HG03060 (cell line): Measurements from ENCODE around the gene ADAM10.

ENCODE experiments used
- ATAC-seq: cut with Tn5 transposase; IDR thresholded peaks from one replicate; pipeline ENCODE4 v1.9.1; 2021; ENCODE audit warnings: low read depth, moderate number of reproducible peaks; ENCODE audit not compliant: unreplicated experiment

The ADAM10 gene

GRCh38 chr15:58588096-58588495 lies 161.4 kb downstream of the ADAM10 start:
- ATAC-seq, result no peak

- no peak for ATAC-seq
These were observed 162.0 kb downstream of the ADAM10 start for GRCh38 chr15:58587486-58587885.

- ATAC-seq, result no peak
These were observed 163.6 kb downstream of the ADAM10 start for GRCh38 chr15:58585693-58586443.

GRCh38 chr15:58584789-58585461 lies 164.6 kb downstream of the ADAM10 start:
- ATAC-seq, result no peak

- no peak for ATAC-seq
These were observed 166.2 kb downstream of the ADAM10 start for GRCh38 chr15:58583171-58583908.

- no peak for ATAC-seq
These were observed 167.3 kb downstream of the ADAM10 start for GRCh38 chr15:58582160-58582559.

- no peak for ATAC-seq
These were observed 172.8 kb downstream of the ADAM10 start for GRCh38 chr15:58576657-58577056.

- no peak for ATAC-seq
These were observed 174.3 kb downstream of the ADAM10 start for GRCh38 chr15:58575045-58575786.

GRCh38 chr15:58574631-58575030 lies 174.9 kb downstream of the ADAM10 start:
- no peak for ATAC-seq

- ATAC-seq, result no peak
These were observed 176.2 kb downstream of the ADAM10 start for GRCh38 chr15:58573270-58573669.

GRCh38 chr15:58572521-58572920 lies 177.0 kb downstream of the ADAM10 start:
- no peak for ATAC-seq

GRCh38 chr15:58571491-58571890 lies 178.0 kb downstream of the ADAM10 start:
- ATAC-seq, result no peak

- no peak for ATAC-seq
These were observed 180.1 kb downstream of the ADAM10 start for GRCh38 chr15:58569455-58569854.

GRCh38 chr15:58568157-58568571 lies 181.3 kb downstream of the ADAM10 start:
- ATAC-seq, result no peak

- no peak for ATAC-seq
These were observed 183.5 kb downstream of the ADAM10 start for GRCh38 chr15:58566029-58566428.

- no peak for ATAC-seq
These were observed 183.9 kb downstream of the ADAM10 start for GRCh38 chr15:58565619-58566018.

- no peak for ATAC-seq
These were observed 184.5 kb downstream of the ADAM10 start for GRCh38 chr15:58564981-58565380.

GRCh38 chr15:58562135-58562534 lies 187.4 kb downstream of the ADAM10 start:
- no peak for ATAC-seq

GRCh38 chr15:58561321-58561720 lies 188.2 kb downstream of the ADAM10 start:
- no peak for ATAC-seq

- ATAC-seq, result no peak
These were observed 189.5 kb downstream of the ADAM10 start for GRCh38 chr15:58559904-58560588.
